GM21381 (cell line): ENCODE results near the gene MROH2A.

Experiments used
- ATAC-seq: cut with Tn5 transposase; IDR thresholded peaks from one replicate; pipeline ENCODE4 v1.9.1; 2021; ENCODE audit warnings: mild to moderate bottlenecking, moderate library complexity; ENCODE audit not compliant: unreplicated experiment

The MROH2A gene

GRCh38 chr2:233818639-233819621 lies 40.8 kb downstream of the MROH2A start:
- ATAC-seq = no peak

GRCh38 chr2:233819884-233820773 lies 42.0 kb downstream of the MROH2A start:
- no peak for ATAC-seq

- no peak for ATAC-seq
Measured at GRCh38 chr2:233820774-233821105, 42.6 kb downstream of the MROH2A start.

DNA sequence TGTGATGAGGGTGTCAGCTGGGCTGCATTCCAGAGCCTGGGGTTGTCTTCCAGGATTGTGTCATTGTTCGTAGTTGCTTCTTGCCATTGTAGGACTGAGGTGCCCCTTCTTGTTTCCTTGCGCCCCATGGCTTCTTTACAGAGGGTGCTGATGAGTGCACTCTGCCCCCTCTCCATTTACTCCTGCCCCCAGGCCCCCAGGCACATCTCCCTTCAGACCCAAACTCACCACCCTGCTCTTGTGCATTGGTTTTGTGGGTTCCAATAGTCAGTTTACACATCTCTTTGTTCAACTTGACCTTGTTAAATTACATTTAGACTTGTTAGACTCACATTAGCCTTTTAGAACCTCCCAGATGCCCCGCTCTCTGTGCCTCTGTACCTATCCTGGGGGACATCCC lies 43.1 kb downstream of the MROH2A start:
- no peak for ATAC-seq

- ATAC-seq = no peak
Measured at GRCh38 chr2:233821709-233822100, 43.6 kb downstream of the MROH2A start.

DNA sequence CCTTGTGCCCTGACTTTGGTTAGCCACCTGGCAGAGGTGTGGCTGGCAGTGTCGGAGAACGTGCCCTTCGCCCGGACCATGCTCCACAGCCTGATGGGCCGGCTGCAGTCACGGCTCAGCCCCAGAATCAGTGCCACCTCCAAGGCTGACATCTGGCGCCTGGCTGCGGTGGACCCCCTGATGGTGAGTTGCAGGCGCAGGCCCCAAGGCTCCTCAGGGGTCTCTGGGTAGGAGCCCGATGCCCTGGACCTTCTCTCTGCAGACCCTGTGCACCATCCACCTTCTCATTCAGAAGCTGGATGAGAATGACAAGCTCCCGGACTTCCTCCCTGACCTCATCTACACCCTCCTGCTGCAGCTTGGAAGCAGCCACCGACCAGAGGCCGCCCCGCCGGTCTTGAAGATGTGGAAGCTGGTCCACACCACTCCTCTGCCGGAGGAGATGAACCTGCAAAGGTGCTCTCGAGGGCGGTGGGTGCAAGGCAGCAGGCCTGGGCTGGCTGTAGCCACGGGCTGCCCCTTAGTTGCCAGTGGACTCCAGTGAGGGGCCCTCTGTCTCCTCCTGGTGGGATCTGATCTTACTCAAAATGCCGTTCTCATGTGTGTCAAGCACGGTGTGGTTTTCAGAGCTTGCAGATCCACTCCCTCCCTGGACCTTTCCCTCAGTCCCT lies 44.1 kb downstream of the MROH2A start:
- no peak for ATAC-seq

GRCh38 chr2:233822781-233823730 lies 44.9 kb downstream of the MROH2A start:
- no peak for ATAC-seq

- ATAC-seq = no peak
Measured at GRCh38 chr2:233823731-233824121, 45.6 kb downstream of the MROH2A start.

GRCh38 chr2:233824373-233824772 lies 46.2 kb downstream of the MROH2A start:
- ATAC-seq = no peak

DNA sequence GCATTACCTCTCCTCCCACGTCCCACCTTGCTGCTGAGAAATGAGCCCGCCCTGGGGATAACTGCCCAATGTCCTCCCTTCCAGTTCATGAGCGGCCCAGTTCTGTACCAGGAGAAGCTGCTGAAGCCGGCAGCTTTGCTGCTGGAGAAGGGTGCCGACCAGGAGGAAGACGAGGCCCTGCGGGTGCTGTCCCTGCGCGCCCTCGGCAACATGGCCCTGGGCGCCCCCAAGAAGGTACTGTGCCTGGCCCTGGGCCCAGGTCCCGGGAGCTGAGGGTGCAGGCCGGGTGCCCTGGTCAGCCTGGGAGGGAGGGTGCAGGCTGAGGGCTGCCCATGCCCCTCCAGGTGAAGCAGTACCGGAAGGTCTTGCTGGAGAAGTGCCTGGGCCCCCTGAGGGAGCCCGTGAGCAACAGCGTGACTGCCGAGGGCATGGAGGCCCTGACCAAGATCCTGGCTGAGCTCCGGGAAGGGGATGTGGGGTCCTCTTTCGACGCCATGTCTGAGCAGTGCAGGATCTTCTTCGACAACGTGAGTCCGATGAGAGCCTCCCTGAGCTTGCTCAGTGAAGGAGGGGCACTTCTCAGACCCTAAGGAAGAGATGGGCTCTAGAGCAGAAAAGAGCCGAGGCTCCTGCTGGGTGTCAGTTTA lies 50.5 kb downstream of the MROH2A start:
- no peak for ATAC-seq

DNA sequence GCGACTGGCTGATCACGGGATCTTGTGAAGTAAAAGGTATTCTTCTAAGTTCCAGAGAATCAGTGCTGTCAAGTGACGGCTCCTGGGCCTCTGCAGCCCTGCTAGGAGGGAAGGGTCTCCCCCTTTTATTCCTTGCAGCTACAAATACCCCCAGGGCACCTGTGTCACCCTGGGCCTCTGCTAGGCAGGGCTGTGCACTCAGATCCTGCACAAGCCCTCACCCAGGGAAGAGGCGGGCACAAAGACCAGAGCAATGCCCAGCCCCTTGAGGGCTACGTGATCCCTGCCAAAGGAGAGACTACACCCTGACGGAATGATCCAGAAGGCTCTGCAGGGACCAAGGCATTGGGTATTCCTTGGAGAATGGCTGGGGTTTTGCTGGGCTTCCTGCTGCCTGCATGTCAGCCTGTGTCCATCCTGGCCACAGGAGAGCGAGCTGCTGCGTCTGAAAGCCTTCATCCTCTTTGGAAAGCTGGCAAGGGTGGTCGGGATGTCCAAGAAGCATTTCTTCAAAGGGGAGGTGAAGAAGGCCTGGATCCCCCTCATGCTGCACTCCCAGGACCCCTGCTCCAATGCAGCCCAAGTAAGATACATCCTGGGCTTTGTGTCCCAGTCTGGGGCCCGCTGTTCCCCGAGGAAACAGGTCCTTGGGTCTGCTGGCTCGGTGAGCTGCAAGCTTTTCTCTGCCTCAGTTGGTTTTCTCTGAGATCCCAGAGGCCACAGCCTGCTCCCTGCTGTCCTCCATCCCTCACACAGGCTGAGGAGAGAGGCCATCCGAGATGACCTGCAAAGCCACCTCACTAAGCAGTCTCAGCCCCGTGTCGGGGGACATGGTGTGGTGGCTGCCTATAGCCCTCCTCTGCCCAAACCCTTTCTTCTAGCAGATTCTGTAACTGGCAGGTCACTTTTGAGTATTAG lies 51.3 kb downstream of the MROH2A start:
- ATAC-seq = no peak

GRCh38 chr2:233830111-233830802 lies 52.1 kb downstream of the MROH2A start:
- no peak for ATAC-seq

- ATAC-seq = no peak
Measured at GRCh38 chr2:233831011-233831721, 53.0 kb downstream of the MROH2A start.

- ATAC-seq = no peak
Measured at GRCh38 chr2:233831861-233832260, 53.7 kb downstream of the MROH2A start.

GRCh38 chr2:233832414-233832813 lies 54.3 kb downstream of the MROH2A start:
- ATAC-seq = no peak

DNA sequence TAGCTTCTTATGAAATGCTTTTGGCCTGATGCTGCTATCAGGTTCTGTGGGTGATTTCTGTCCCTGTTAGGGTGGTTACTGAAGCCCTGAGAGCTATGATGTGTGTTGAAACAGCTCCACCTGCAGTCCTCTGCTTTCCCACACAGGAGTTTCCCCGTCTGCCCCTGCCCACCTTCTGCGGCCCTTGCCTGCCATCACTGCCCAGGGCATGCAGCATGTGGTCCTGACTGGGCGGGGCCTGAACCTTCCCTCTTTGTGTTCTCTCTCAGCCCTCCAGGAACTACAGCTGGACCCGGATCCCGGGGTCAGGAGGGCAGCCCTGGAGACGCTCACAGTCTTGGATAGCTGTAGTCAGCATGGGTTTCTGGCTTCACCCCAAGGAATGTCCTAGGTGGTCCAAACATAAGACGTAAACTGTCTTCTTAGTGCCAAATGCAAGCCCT lies 54.8 kb downstream of the MROH2A start:
- no peak for ATAC-seq

DNA sequence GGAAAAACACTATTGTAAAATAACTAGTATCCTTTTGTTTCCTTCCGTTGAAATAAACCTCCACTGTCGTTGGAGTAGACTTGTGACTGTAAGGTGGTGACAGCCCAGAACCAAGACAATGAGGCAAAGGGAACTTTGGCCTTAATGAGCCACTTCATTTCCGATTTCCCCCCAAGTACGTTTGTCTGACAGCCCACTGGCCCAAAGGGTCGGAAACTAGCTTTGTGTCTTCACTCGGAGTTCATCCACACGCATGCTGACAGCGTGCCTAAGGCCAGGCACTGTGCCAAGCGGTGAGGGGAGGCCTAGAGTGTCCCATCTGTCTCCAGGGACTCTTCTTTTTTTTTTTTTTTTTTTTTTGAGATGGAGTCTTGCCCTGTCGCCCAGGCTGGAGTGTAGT lies 55.2 kb downstream of the MROH2A start:
- no peak for ATAC-seq
